ENCODE data around the gene NDUFAF2. TPM values are rescaled to one million over a fixed set of nuclear protein-coding genes. Genes with fewer than 3 reads are reported as not detected.

The NDUFAF2 gene
- total RNA-seq, 4 donors from 2014 or later, result 28.0 to 38.2 (median 31.2) TPM

DNA sequence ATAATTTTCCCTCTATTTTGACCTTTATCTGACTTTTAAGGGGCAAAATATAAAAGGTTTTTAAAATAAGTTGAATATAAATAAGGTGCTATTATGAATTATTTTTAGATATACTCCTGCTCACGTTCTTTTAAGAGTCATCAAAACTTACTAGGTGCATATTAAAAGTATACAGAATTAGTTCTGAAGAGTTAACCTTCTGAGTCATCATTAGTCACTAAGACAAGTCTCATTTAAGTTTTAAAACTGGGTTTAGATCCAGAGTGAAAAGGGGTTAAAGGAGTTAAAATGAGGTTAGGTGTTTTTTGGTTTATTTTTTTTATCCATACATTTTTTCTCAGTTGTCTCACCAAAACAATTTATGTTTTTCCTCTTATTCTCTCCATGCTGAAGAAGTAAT is 175.5 kb downstream of the NDUFAF2 start:
- H3K9me3 ChIP-seq, result no peaks in the 10 kb centered on the region
- no peaks in the 10 kb centered on the region for H3K27me3 ChIP-seq
- H3K27ac ChIP-seq, result no peak overlapping the region
- H3K4me1 ChIP-seq, result peaks cover 0 to 4% (median 0%) of the 10 kb centered on the region in 3 donors
- whole genome bisulfite sequencing, 2 donors, result 30 to 50% methylated on average over 1 of the region's 1 CpG
- no peaks in the 10 kb centered on the region for H3K36me3 ChIP-seq
- intact Hi-C loops (cut with DNase I), result no loop called here
- TF ChIP-seq POLR2A (IDR thresholded peaks at IDR 0.05), result no peak
- TF ChIP-seq, protein P1, sequence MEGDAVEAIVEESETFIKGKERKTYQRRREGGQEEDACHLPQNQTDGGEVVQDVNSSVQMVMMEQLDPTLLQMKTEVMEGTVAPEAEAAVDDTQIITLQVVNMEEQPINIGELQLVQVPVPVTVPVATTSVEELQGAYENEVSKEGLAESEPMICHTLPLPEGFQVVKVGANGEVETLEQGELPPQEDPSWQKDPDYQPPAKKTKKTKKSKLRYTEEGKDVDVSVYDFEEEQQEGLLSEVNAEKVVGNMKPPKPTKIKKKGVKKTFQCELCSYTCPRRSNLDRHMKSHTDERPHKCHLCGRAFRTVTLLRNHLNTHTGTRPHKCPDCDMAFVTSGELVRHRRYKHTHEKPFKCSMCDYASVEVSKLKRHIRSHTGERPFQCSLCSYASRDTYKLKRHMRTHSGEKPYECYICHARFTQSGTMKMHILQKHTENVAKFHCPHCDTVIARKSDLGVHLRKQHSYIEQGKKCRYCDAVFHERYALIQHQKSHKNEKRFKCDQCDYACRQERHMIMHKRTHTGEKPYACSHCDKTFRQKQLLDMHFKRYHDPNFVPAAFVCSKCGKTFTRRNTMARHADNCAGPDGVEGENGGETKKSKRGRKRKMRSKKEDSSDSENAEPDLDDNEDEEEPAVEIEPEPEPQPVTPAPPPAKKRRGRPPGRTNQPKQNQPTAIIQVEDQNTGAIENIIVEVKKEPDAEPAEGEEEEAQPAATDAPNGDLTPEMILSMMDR (IDR thresholded peaks at IDR 0.05), result no peak
- H3K4me3 ChIP-seq, result no peak overlapping the region
- no peak for DNase-seq

DNA sequence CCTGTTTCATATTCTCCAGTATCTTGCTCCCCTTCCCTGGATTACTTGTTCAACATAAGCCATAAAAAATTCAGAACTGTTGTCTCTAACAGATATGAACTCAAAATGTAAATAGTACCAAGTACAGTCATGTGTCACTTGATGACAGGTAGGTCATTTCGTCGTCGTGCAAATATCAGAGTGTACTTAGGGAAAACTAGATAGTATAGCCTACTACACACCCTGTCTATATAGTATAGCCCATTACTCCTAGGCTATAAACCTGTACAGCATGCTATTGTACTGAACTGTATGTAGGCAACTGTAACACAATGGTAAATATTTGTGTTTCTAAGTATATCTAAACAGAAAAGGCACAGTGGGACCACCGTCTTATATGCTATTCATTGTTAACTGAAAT is 178.1 kb downstream of the NDUFAF2 start:
- intact Hi-C loops (cut with DNase I), result no loop called here
- 89 to 95% methylated on average over 4 of the region's 4 CpGs for WGBS, 2 donors
- Histone ChIP-seq H3K9me3 (no peaks in the 10 kb centered on the region), H3K36me3 (no peaks in the 10 kb centered on the region), H3K27me3 (no peaks in the 10 kb centered on the region), H3K27ac (no peak overlapping the region), H3K4me1 (no peaks in the 10 kb centered on the region), H3K4me3 (no peak overlapping the region)
- TF ChIP-seq POLR2A (IDR thresholded peaks at IDR 0.05), result no peak
- TF ChIP-seq, protein P1 (IDR thresholded peaks at IDR 0.05), result no peak
- DNase-seq, result no peak

DNA sequence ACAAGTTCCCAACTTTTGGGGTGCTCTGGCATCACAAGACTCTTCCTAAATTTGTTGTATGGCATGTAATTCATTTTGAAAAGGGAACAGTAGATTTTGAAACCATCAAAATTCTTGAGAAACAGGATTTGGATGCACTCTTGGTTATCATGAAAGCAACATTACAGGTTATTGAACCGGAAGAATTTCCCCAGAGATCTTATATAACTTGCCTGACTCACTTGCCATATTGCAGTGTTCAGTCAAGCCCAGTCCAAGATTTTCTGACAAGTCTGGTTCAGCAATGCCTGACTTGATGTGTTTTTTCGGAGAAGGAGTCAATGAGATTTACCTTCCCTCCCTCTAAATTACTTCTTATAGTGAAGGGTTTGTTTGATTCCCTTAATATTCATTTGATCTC is 185.3 kb downstream of the NDUFAF2 start:
- TF ChIP-seq POLR2A (IDR thresholded peaks at IDR 0.05), result no peak
- TF ChIP-seq, protein P1 (IDR thresholded peaks at IDR 0.05), result no peak
- intact Hi-C loops (cut with DNase I), result no loop called here
- no peaks in the 10 kb centered on the region for H3K27me3 ChIP-seq
- DNase-seq, result no peak
- no peaks in the 10 kb centered on the region for H3K9me3 ChIP-seq
- H3K4me3 ChIP-seq, result no peak overlapping the region
- no peaks in the 10 kb centered on the region for H3K4me1 ChIP-seq
- no peaks in the 10 kb centered on the region for H3K36me3 ChIP-seq
- H3K27ac ChIP-seq, result peak overlapping the region in 1 of 4 donors; percentile 42
- 41 to 58% methylated on average over 2 of the region's 2 CpGs for WGBS, 2 donors

DNA sequence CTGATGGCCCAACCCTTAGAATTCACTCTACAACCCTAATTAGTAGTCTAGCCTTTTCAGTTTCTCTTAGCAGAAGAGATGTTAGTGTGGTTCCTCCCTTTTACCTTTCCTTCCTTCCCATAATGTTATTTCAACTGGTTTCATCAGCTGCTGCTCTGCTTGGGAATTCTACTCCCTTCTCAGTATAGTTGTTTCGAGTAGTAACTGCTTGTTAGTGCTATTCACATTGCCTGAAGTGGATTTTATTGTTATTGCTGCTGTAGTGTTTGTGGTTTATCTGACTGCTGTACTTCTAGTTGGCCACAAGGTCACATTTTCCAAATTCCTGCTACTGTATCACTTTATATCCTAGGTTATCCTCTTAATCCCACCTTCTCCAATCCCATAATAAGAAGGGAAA is 187.6 kb downstream of the NDUFAF2 start:
- Histone ChIP-seq H3K27me3 (no peaks in the 10 kb centered on the region), H3K27ac (no peak overlapping the region), H3K4me1 (no peaks in the 10 kb centered on the region), H3K36me3 (no peaks in the 10 kb centered on the region), H3K9me3 (no peaks in the 10 kb centered on the region), H3K4me3 (no peak overlapping the region)
- TF ChIP-seq POLR2A (IDR thresholded peaks at IDR 0.05), result no peak
- TF ChIP-seq, protein P1 (IDR thresholded peaks at IDR 0.05), result no peak
- no peak for DNase-seq
- intact Hi-C loops (cut with DNase I), result no loop called here
- 91 to 95% methylated on average over 1 of the region's 1 CpG for WGBS, 2 donors

DNA sequence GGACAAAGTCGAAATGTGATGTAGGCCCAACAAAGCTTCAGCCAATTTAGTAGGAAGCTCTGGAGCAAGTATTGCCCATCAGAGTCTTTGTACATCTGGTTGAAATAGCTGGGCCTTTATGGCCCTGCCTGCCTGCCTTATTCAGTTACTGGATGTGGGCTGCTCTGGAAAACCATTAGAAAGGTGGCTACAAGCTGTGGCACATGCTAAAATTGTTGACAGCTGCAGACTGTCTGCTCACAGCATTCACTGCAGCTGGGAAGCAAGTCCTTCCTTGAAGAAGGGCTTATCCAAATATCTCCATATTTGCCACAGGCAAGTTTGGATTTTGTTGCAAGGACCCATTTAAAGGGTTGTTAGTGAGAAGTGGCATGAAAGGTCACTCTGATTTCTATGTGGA is 192.8 kb downstream of the NDUFAF2 start:
- 87 to 90% methylated on average over 1 of the region's 1 CpG for WGBS, 2 donors
- Histone ChIP-seq H3K4me1 (peaks cover 0 to 13% (median 5%) of the 10 kb centered on the region in 3 donors), H3K27me3 (no peaks in the 10 kb centered on the region), H3K27ac (no peak overlapping the region), H3K36me3 (no peaks in the 10 kb centered on the region), H3K4me3 (no peak overlapping the region), H3K9me3 (no peaks in the 10 kb centered on the region)
- intact Hi-C loops (cut with DNase I), result no loop called here
- TF ChIP-seq POLR2A (IDR thresholded peaks at IDR 0.05), result no peak
- TF ChIP-seq, protein P1 (IDR thresholded peaks at IDR 0.05), result no peak
- no peak for DNase-seq

All from esophagus squamous epithelium (tissue), 5 donors.